ENCODE measurements around the gene VCL.
"Not testable (repeated sequence)": the region's sequence is repeated elsewhere in the genome, so short reads cannot be mapped to it uniquely, and the experiment has no call there.

- not testable (repeated sequence) for TF ChIP-seq POLR2A, CTCF, POLR2AphosphoS5 (IDR thresholded peaks at IDR 0.05)
These were observed 34.4 kb upstream of the VCL start for GRCh38 chr10:73963533-73963932.
